Calu3 (cell line): ENCODE measurements around the gene LANCL1. TPM values are rescaled to one million over a fixed set of nuclear protein-coding genes. Genes with fewer than 3 reads are reported as not detected.

Source experiments
- Bru-seq: library from RNA; stranded (reverse); fragments of 400-500 nt; gene quantifications from one replicate; lab custom pipeline; 2021; lab: Mats Ljungman, UMichigan
- BruChase-seq, 2 experiments: library from RNA; stranded (reverse); fragments of 400-500 nt; gene quantifications; one replicate each; lab custom pipeline; 2021; lab: Mats Ljungman, UMichigan
- BruUV-seq: library from RNA; stranded (reverse); fragments of 400-500 nt; replicated peaks from 2 replicates; lab custom pipeline; 2021; lab: Mats Ljungman, UMichigan
- CTCF ChIA-PET: fragments of 300-600 bp; sonication (Branson Sonifier 250); formaldehyde crosslinking; loops from one replicate; lab custom pipeline; 2022; ENCODE audit warnings: antibody characterized with exemption; lab: Charles Lee
- DNase-seq: peaks from one replicate; pipeline ENCODE4 v3.0.0; 2022
- H3K27ac Mint-ChIP-seq: one replicate; pipeline ENCODE4 v1.8.0; 2022; ENCODE audit warnings: mixed read lengths; ENCODE audit not compliant: unreplicated experiment
- H3K27me3 Mint-ChIP-seq: one replicate; pipeline ENCODE4 v1.8.0; 2022; ENCODE audit warnings: mixed read lengths; ENCODE audit not compliant: unreplicated experiment
- H3K36me3 Mint-ChIP-seq: one replicate; pipeline ENCODE4 v1.8.0; 2022; ENCODE audit warnings: mild to moderate bottlenecking, moderate library complexity, mixed read lengths; ENCODE audit not compliant: insufficient read depth, unreplicated experiment
- H3K4me1 Mint-ChIP-seq: one replicate; pipeline ENCODE4 v1.8.0; 2022; ENCODE audit warnings: mild to moderate bottlenecking, low read depth, mixed read lengths; ENCODE audit not compliant: unreplicated experiment
- H3K4me3 Mint-ChIP-seq: one replicate; pipeline ENCODE4 v1.8.0; 2022; ENCODE audit warnings: mild to moderate bottlenecking, low read depth, moderate library complexity, mixed read lengths; ENCODE audit not compliant: unreplicated experiment
- H3K9me3 Mint-ChIP-seq: one replicate; pipeline ENCODE4 v1.8.0; 2022; ENCODE audit warnings: low read depth, mixed read lengths; ENCODE audit not compliant: unreplicated experiment
- intact Hi-C: fragments of 100-400 bp; cut with micrococcal nuclease; formaldehyde crosslinking; loops from one replicate; pipeline ENCODE4 v1.10.0; 2022; ENCODE audit not compliant: unreplicated experiment
- long read RNA-seq: library from polyadenylated mRNA; stranded (forward); transcript quantifications from one replicate; pipeline ENCODE4 v2.0.0, GENCODE V29; 2022
- total RNA-seq: library from RNA; stranded (reverse); gene quantifications from 2 replicates; pipeline ENCODE4 v1.2.3, GENCODE V29; 2022
- TF ChIP-seq, protein P1 (sequence below): fragments of 200-600 bp; IDR thresholded peaks from one replicate; pipeline ENCODE4 v1.8.0; 2022; ENCODE audit warnings: antibody characterized with exemption; ENCODE audit not compliant: unreplicated experiment

The LANCL1 gene, protein sequence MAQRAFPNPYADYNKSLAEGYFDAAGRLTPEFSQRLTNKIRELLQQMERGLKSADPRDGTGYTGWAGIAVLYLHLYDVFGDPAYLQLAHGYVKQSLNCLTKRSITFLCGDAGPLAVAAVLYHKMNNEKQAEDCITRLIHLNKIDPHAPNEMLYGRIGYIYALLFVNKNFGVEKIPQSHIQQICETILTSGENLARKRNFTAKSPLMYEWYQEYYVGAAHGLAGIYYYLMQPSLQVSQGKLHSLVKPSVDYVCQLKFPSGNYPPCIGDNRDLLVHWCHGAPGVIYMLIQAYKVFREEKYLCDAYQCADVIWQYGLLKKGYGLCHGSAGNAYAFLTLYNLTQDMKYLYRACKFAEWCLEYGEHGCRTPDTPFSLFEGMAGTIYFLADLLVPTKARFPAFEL
- 36.3 and 37.1 TPM in 2 replicates for total RNA-seq
- Bru-seq, nascent RNA, result percentile 68 among the genes with signal in this experiment
- percentile 80 among the genes with signal in this experiment for BruChase-seq, experiment 1, labeled RNA remaining after a 6-hour chase
- percentile 66 among the genes with signal in this experiment for BruChase-seq, experiment 2, labeled RNA remaining after a 2-hour chase
- long read RNA-seq, full-length matches to known transcripts, result 38 of 45 reads
- long read RNA-seq, partial matches to known transcripts, result 5 of 45 reads
- long read RNA-seq, other reads (novel, unspliced or antisense), result 2 of 45 reads

DNA sequence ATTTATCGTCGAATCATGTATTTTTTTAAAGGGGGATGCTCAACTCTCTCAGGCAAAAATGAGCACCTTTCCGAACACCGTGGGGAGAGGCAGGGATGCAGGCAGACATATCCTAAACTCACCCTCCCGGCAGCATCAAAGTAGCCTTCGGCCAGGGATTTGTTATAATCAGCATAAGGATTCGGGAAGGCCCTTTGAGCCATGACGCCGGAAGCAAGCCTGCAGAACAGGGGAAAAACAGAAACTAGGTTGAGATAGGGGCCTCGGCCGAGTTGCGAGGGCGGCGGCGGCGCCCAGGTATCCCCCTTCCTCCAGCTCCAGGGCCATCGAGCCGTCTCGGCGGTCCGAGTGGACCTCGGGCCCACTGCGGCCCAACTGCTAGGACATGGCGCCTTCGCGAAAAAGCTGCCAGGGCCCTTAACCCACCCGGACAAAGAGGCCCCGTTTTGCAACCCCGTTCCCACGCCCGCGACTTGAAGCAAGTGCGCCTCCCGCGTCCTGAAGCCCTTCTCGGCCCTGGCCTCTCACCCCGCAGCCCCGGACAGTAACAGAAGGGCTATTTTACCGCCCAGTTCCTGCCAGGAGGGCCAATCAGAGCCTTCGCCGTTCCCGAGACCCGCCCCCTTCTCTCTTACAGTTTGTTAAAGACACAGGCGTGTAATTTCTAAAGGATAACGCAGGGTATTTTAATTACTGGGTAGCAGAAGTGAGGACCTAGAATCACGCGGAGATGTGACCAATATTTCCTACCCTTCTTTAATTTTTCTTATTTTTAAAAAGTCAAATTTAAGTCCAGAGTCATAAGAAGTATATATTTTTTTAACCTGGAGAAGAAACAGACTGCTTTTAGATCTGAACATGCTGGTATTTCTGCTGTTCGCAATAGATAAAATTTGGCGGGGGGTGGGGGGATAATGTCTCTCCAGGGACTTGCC, at the start of gene LANCL1:
Gene LANCL1 (minus strand): TSS at position 566 of the 935 bp plus-strand sequence. CDS start 363 bp downstream, at position 203.
- intact Hi-C loops, result loop anchor here (1.0 kb wide), 1 partner anchor 228 kb away; no protein-coding TSS in a partner anchor
- peak; percentile 85 for DNase-seq
- BruUV-seq, result no TSS peak
- Mint-ChIP-seq H3K4me1 (no peaks in the 10 kb centered on the region), H3K36me3 (peaks cover 12% of the 10 kb centered on the region), H3K27me3 (no peaks in the 10 kb centered on the region), H3K9me3 (no peaks in the 10 kb centered on the region), H3K4me3 (peak within 1 kb of the TSS; percentile 97), H3K27ac (peak within 1 kb of the TSS; percentile 85)
- TF ChIP-seq, protein P1, sequence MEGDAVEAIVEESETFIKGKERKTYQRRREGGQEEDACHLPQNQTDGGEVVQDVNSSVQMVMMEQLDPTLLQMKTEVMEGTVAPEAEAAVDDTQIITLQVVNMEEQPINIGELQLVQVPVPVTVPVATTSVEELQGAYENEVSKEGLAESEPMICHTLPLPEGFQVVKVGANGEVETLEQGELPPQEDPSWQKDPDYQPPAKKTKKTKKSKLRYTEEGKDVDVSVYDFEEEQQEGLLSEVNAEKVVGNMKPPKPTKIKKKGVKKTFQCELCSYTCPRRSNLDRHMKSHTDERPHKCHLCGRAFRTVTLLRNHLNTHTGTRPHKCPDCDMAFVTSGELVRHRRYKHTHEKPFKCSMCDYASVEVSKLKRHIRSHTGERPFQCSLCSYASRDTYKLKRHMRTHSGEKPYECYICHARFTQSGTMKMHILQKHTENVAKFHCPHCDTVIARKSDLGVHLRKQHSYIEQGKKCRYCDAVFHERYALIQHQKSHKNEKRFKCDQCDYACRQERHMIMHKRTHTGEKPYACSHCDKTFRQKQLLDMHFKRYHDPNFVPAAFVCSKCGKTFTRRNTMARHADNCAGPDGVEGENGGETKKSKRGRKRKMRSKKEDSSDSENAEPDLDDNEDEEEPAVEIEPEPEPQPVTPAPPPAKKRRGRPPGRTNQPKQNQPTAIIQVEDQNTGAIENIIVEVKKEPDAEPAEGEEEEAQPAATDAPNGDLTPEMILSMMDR, result no peak
- CTCF ChIA-PET, result interaction anchor here (0.6 to 0.7 kb wide), 2 partner anchors 53 to 851 kb away, joined by 3 to 4 read pairs; no protein-coding TSS in a partner anchor

DNA sequence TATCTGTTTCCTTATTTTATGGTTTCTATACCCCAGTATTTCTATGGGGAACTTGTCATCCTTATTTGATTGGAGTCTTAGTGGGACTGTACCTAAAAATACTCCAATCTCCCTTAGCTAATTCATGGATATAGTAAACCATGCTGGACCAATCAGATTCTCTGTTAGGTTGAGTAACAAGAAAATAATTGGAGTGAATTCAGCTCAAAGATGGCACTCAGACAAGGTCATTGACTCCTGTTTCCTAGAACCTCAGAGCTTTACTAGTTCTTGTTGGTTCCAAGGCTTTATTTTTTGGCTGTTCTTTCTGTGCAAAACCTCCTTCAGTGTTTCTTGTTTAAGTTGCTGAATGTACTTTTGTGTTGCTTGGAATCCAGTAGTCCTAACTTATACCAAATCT, 48.0 kb upstream of the LANCL1 start:
- H3K36me3 Mint-ChIP-seq, result no peaks in the 10 kb centered on the region
- H3K4me3 Mint-ChIP-seq, result no peak overlapping the region
- H3K27ac Mint-ChIP-seq, result no peak overlapping the region
- intact Hi-C loops, result no loop called here
- BruUV-seq, result no TSS peak
- no peak for DNase-seq
- H3K27me3 Mint-ChIP-seq, result no peaks in the 10 kb centered on the region
- TF ChIP-seq, protein P1, result no peak
- peaks cover 3% of the 10 kb centered on the region for H3K9me3 Mint-ChIP-seq
- CTCF ChIA-PET, result interaction anchor here (1.3 kb wide), 1 partner anchor 21 kb away, joined by 3 read pairs; no protein-coding TSS in a partner anchor
- peaks cover 8% of the 10 kb centered on the region for H3K4me1 Mint-ChIP-seq

DNA sequence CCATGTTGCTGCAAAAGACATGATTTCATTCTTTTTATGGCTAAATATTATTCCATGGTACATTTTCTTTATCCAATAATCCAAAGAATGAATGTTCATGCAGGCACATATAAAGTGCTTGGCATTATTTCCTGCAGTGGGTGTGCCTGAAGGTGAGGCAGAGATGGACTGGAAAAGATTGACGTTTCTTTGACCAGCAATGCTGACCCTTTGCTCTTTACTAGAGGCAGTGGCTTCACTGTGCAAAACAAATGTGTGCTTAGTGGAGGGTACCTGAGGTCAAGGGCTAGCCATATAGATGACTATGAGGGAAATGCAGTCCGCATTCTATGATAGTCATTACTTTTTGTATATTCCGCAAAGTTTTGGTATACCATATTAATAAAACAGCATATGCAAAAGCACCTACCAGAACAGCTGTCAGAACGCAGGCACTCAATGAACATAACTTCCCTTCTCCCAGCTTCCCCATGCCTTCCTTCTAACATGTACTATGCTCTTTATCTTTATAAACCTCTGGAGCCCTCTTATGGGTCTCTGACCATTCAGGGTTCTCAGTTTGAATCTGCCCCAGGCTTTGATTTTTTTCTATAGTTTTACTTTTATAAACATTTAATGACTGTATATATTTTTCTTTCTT, 47.2 kb upstream of the LANCL1 start:
- no peak for DNase-seq
- TF ChIP-seq, protein P1, result no peak
- H3K27me3 Mint-ChIP-seq, result no peaks in the 10 kb centered on the region
- BruUV-seq, result no TSS peak
- peaks cover 3% of the 10 kb centered on the region for H3K9me3 Mint-ChIP-seq
- no peak overlapping the region for H3K27ac Mint-ChIP-seq
- CTCF ChIA-PET, result interaction anchor here (0.7 to 1.3 kb wide), 2 partner anchors 20 to 150 kb away, joined by 3 read pairs; no protein-coding TSS in a partner anchor
- intact Hi-C loops, result no loop called here
- H3K36me3 Mint-ChIP-seq, result no peaks in the 10 kb centered on the region
- H3K4me1 Mint-ChIP-seq, result peaks cover 8% of the 10 kb centered on the region
- no peak overlapping the region for H3K4me3 Mint-ChIP-seq
